ENCODE measurements around the gene NKX2-2.

- TF ChIP-seq, protein P1, sequence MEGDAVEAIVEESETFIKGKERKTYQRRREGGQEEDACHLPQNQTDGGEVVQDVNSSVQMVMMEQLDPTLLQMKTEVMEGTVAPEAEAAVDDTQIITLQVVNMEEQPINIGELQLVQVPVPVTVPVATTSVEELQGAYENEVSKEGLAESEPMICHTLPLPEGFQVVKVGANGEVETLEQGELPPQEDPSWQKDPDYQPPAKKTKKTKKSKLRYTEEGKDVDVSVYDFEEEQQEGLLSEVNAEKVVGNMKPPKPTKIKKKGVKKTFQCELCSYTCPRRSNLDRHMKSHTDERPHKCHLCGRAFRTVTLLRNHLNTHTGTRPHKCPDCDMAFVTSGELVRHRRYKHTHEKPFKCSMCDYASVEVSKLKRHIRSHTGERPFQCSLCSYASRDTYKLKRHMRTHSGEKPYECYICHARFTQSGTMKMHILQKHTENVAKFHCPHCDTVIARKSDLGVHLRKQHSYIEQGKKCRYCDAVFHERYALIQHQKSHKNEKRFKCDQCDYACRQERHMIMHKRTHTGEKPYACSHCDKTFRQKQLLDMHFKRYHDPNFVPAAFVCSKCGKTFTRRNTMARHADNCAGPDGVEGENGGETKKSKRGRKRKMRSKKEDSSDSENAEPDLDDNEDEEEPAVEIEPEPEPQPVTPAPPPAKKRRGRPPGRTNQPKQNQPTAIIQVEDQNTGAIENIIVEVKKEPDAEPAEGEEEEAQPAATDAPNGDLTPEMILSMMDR (conservative IDR thresholded peaks at IDR 0.05; ENCODE audit: low read depth, low read length) = no peak
- TF ChIP-seq EZH2 (IDR thresholded peaks at IDR 0.05; ENCODE audit: low read length, unreplicated experiment) = no peak
Measured at GRCh38 chr20:21517566-21518277, 3.9 kb upstream of the NKX2-2 start.

Data from PC-3 (cell line).